Measurements from ENCODE around the gene PCNX4.
A peak's percentile ranks its signal among the peaks of the same experiment; 100 is the strongest.

Gene PCNX4

DNA sequence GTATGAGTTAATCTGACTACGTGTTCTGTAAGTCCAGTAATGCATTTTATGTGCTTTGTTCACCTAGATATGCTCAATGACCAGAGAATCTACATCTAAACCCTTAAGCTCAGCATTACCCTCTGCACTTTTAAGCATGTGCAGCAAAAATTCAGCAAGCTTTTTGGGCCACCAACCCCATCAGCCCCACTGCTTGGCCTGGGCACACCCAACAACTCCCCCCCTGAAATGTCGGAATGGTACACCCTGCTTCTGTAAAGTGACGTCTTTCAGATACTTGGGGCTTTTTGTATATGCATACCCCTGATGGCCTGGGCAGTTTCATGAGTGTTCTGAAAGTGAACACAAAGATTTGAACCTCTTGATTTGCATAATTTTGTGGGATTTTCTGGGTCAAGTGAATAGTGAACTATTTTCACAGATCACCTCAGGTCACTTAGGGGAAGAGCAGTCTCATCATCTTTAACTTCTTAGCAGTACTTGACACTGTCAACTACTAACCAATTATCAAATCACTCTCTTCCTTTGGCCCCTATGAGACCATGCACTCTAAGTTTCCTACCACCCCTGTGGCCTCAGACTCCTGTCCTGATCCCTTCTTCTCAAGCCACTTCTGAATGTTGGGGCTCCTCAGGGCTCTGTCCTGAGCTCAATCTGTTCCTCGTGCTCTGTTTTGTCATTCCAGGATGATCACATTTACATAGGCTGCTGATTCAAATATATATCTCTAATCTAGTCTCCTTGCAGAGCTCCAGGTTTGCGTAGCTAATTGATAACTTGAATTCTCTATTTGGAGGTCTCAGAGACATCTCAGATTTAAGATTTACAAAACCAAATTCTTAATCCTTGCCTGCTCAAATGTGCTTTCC lies 121.0 kb downstream of the PCNX4 start:
- H3K9ac ChIP-seq (ENCODE audit: low read length), result no peak overlapping the region
- H3K9me3 ChIP-seq (ENCODE audit: low read length), result no peaks in the 10 kb centered on the region
- no peaks in the 10 kb centered on the region for H3K27me3 ChIP-seq (ENCODE audit: control insufficient read depth in 1 of 2, insufficient read depth in 2 of 2, low read length in 2 of 2)
- no peaks in the 10 kb centered on the region for H3K36me3 ChIP-seq (ENCODE audit: insufficient read depth, low read length)
- no peak overlapping the region for H3K27ac ChIP-seq (ENCODE audit: low read depth, low read length)
- H3K4me1 ChIP-seq (ENCODE audit: insufficient read depth, low read length), result peaks cover 31% of the 10 kb centered on the region
- H3K4me3 ChIP-seq (ENCODE audit: low read depth in 1 of 2, low read length in 2 of 2), result no peak overlapping the region

DNA sequence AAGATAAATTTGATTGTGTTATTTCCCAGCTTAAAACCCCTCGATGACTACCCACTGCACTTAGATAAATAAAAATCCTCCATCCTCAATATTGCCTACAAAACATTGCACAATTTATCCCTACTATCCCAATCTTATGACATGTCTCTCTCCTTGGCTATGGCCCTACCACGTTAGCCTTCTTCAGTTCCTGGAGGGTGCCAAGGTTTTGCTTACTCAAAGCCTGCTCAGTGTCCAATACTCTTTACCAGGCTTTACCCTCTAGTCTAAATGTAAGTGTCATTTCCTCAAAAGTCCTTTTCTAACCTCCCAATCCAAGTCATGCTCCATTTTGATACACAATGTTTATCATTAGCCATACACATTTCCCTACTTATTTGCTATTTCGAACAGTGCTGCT lies 122.3 kb downstream of the PCNX4 start:
- H3K9me3 ChIP-seq (ENCODE audit: low read length), result no peaks in the 10 kb centered on the region
- peaks cover 37% of the 10 kb centered on the region for H3K4me1 ChIP-seq (ENCODE audit: insufficient read depth, low read length)
- no peaks in the 10 kb centered on the region for H3K27me3 ChIP-seq (ENCODE audit: control insufficient read depth in 1 of 2, insufficient read depth in 2 of 2, low read length in 2 of 2)
- no peak overlapping the region for H3K4me3 ChIP-seq (ENCODE audit: low read depth in 1 of 2, low read length in 2 of 2)
- no peak overlapping the region for H3K9ac ChIP-seq (ENCODE audit: low read length)
- peak overlapping the region; percentile 49 for H3K27ac ChIP-seq (ENCODE audit: low read depth, low read length)
- H3K36me3 ChIP-seq (ENCODE audit: insufficient read depth, low read length), result no peaks in the 10 kb centered on the region

DNA sequence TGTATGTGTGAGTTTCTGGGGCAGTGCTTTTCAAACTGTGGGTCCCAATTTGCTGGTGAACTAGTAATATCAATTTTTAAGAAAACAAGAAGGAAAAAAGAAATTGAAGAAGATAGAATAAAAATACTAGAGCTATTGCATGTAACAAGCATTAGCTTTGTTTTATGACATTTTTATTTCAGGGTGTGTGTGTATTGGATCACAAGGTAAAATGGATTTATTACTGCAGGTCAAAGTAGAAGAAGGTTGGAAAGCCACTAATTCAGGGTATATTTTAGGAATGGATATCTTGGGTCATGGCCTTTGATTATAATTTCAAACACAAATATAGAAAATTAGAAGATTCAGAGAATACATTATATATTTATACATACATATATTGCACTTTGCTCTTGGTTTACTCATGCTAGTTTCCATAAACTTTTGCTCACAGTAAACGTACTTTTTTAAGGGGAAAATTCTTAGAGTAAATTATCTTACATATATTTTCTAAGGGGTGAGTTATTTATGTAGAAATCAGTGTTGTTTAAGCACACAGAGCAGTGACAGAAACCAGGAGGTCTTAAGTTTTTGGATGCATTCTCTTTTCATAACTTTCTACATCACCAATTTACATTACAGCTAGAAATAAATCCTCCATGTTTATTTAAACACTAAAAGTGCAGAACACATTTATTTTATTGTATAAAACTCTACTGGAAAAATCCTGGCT lies 122.8 kb downstream of the PCNX4 start:
- no peaks in the 10 kb centered on the region for H3K27me3 ChIP-seq (ENCODE audit: control insufficient read depth in 1 of 2, insufficient read depth in 2 of 2, low read length in 2 of 2)
- no peak overlapping the region for H3K9ac ChIP-seq (ENCODE audit: low read length)
- peaks cover 37% of the 10 kb centered on the region for H3K4me1 ChIP-seq (ENCODE audit: insufficient read depth, low read length)
- H3K36me3 ChIP-seq (ENCODE audit: insufficient read depth, low read length), result no peaks in the 10 kb centered on the region
- peak overlapping the region; percentile 57 for H3K27ac ChIP-seq (ENCODE audit: low read depth, low read length)
- H3K4me3 ChIP-seq (ENCODE audit: low read depth in 1 of 2, low read length in 2 of 2), result no peak overlapping the region
- H3K9me3 ChIP-seq (ENCODE audit: low read length), result no peaks in the 10 kb centered on the region

DNA sequence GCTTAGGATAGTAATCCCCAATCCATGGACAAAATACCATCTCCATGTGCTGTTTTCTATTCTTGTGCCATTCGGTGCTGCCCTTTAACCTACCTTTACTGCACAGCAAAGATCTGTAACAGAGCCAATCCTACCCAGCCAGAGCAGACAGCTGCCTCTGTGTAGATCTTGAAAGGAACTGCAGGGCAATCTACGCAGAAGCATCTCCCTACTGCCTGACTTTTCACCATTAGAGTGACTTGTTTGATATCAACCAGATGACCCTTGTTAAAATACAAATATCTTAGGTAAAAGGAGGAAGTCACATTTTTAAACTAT lies 123.4 kb downstream of the PCNX4 start:
- Histone ChIP-seq H3K4me1 (ENCODE audit: insufficient read depth, low read length) (peaks cover 37% of the 10 kb centered on the region), H3K36me3 (ENCODE audit: insufficient read depth, low read length) (no peaks in the 10 kb centered on the region), H3K27me3 (ENCODE audit: control insufficient read depth in 1 of 2, insufficient read depth in 2 of 2, low read length in 2 of 2) (no peaks in the 10 kb centered on the region), H3K27ac (ENCODE audit: low read depth, low read length) (peak overlapping the region; percentile 57), H3K9me3 (ENCODE audit: low read length) (no peaks in the 10 kb centered on the region), H3K4me3 (ENCODE audit: low read depth in 1 of 2, low read length in 2 of 2) (no peak overlapping the region), H3K9ac (ENCODE audit: low read length) (no peak overlapping the region)

DNA sequence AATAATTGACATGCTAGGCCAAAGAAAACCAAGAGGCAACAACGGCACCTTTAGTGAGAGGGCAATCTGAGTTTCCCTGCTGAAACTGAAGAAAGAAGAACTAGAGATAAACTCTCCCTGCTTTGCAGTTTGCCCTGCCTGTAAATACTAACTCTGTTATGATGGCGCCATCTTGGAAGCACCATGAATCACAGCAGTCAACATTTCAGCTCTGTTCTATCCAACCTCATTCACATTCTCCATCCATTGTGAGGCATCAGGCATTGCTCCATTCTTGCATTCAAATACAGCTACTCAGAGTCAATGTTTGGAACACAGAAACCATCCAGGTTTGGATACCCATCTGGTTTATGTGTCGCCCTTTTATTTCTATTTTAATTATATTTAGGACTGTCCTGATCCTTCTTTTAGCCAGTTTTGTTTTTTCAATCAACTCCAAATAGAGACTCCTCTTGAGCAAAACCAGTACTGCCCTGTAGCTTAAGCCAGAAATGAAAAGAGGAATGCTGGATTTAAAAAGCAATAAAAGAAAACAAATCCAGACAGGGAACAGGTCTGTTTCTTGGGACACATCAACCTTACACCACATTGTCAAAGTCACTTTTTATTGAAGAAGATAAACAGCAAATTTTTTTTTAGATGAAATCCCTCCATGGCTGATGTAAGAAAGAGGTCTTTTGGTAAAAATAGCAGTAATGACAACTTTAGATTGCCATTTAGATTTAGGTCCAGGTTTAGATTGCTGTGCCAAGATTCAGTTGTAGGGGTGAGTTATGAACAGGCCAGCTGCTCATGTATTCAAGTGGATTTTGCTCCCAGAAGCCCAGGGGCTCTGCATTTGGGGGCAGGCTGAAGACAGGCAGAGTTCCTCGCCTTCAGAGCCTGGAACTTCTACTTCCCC lies 124.0 kb downstream of the PCNX4 start:
- H3K4me3 ChIP-seq (ENCODE audit: low read depth in 1 of 2, low read length in 2 of 2), result no peak overlapping the region
- H3K4me1 ChIP-seq (ENCODE audit: insufficient read depth, low read length), result peaks cover 37% of the 10 kb centered on the region
- H3K9ac ChIP-seq (ENCODE audit: low read length), result no peak overlapping the region
- no peaks in the 10 kb centered on the region for H3K36me3 ChIP-seq (ENCODE audit: insufficient read depth, low read length)
- no peaks in the 10 kb centered on the region for H3K27me3 ChIP-seq (ENCODE audit: control insufficient read depth in 1 of 2, insufficient read depth in 2 of 2, low read length in 2 of 2)
- no peaks in the 10 kb centered on the region for H3K9me3 ChIP-seq (ENCODE audit: low read length)
- H3K27ac ChIP-seq (ENCODE audit: low read depth, low read length), result peak overlapping the region; percentile 57

DNA sequence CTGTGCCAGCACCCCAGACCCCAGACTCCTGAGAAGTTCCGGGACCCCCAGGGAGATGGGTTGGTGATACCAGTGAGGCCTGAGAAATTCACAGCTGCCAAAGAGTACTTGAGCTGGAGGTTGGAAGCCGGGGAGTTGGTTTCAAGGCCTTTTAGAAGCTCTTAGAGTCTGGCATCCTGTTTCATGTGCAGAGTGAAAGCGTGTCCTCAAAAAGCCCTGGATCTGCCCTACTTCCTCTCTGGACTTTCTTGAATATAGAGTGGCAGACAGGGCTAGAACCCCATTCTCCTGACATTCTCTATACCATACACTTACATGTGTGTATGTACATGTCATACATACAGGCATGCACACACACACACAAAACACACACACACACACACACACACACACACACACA lies 126.0 kb downstream of the PCNX4 start:
- H3K9me3 ChIP-seq (ENCODE audit: low read length), result no peaks in the 10 kb centered on the region
- H3K4me1 ChIP-seq (ENCODE audit: insufficient read depth, low read length), result peaks cover 42% of the 10 kb centered on the region
- no peak overlapping the region for H3K9ac ChIP-seq (ENCODE audit: low read length)
- no peaks in the 10 kb centered on the region for H3K27me3 ChIP-seq (ENCODE audit: control insufficient read depth in 1 of 2, insufficient read depth in 2 of 2, low read length in 2 of 2)
- no peaks in the 10 kb centered on the region for H3K36me3 ChIP-seq (ENCODE audit: insufficient read depth, low read length)
- H3K4me3 ChIP-seq (ENCODE audit: low read depth in 1 of 2, low read length in 2 of 2), result no peak overlapping the region
- no peak overlapping the region for H3K27ac ChIP-seq (ENCODE audit: low read depth, low read length)

Measured in muscle layer of colon (tissue), 2 donors.